ENCODE measurements around the gene GMNN.

GRCh38 chr6:24752917-24753492, 21.7 kb upstream of the GMNN start:
- TF ChIP-seq EP300 (IDR thresholded peaks at IDR 0.05) = no peak
- TF ChIP-seq CTCF (IDR thresholded peaks at IDR 0.05) = no peak
- no peak for TF ChIP-seq POLR2A (IDR thresholded peaks at IDR 0.05)

Data from stomach (tissue), 4 donors.